ENCODE results near the gene APOBEC3A.

Gene APOBEC3A

DNA sequence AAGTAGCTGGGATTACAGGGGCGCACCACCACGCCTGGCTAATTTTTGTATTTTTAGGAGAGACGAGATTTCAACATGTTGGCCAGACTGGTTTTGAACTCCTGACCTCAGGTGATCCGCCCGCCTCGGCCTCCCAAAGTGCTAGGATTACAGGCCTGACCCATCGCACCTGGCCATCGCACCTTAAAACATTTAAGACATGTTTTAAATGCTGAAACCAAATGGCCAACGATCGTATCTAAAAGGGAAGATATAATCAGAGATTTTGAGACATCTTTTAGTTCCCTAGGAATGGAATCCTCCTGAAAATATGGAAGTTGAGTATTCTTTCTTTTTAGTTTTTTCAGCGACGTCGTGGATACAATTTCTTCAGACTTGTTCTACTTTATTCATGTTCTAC is 21.8 kb upstream of the APOBEC3A start:
- no peak overlapping the region for H3K4me3 ChIP-seq (replicated peaks; ENCODE audit: low read depth, low read length)
- DNase-seq (ENCODE audit: low read depth), result no peak
- TF ChIP-seq, protein P1, sequence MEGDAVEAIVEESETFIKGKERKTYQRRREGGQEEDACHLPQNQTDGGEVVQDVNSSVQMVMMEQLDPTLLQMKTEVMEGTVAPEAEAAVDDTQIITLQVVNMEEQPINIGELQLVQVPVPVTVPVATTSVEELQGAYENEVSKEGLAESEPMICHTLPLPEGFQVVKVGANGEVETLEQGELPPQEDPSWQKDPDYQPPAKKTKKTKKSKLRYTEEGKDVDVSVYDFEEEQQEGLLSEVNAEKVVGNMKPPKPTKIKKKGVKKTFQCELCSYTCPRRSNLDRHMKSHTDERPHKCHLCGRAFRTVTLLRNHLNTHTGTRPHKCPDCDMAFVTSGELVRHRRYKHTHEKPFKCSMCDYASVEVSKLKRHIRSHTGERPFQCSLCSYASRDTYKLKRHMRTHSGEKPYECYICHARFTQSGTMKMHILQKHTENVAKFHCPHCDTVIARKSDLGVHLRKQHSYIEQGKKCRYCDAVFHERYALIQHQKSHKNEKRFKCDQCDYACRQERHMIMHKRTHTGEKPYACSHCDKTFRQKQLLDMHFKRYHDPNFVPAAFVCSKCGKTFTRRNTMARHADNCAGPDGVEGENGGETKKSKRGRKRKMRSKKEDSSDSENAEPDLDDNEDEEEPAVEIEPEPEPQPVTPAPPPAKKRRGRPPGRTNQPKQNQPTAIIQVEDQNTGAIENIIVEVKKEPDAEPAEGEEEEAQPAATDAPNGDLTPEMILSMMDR (IDR thresholded peaks at IDR 0.05; ENCODE audit: low read length, missing control alignments), result no peak

DNA sequence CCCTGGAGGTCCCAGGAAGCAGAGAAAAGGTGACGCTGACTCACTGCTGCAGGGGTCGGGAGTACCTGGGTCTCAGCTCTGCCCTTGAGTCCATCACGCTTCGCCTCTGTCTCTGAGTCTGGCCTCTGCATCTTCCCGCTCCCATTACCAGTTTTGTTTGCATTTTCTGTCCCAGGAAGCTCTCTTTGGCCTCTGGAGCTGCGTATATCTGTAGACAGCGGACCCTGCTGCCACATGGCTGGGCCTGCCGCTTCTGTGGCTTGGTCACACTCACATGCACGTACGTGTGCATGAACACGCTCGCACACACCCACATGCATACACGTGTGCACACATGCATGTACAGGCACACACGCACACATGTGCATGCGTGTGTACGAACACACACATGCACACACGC is 20.8 kb upstream of the APOBEC3A start:
- no peak for DNase-seq (ENCODE audit: low read depth)
- H3K4me3 ChIP-seq (replicated peaks; ENCODE audit: low read depth, low read length), result no peak overlapping the region
- TF ChIP-seq, protein P1 (IDR thresholded peaks at IDR 0.05; ENCODE audit: low read length, missing control alignments), result no peak

DNA sequence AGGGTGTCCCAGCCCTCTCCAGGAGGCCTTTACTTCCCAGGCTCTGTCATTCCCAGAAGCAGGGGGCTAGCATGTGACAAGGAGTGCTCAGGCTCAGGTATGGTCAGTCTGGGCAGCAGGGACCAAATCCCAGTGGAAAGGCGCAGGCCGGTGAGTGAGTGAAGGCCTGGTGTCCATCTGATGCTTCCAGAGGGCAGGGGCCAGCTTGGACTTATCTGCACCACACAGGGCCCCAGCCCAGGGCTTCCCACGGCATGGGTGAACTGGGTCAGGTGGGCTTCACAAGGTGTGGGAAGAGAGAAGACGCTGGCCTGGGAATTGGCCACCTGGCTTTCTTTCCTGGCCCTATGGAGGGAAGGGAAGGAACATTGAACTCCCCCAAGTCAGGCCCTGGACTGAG is 20.4 kb upstream of the APOBEC3A start:
- TF ChIP-seq, protein P1 (IDR thresholded peaks at IDR 0.05; ENCODE audit: low read length, missing control alignments), result no peak
- DNase-seq (ENCODE audit: low read depth), result no peak
- H3K4me3 ChIP-seq (replicated peaks; ENCODE audit: low read depth, low read length), result no peak overlapping the region

DNA sequence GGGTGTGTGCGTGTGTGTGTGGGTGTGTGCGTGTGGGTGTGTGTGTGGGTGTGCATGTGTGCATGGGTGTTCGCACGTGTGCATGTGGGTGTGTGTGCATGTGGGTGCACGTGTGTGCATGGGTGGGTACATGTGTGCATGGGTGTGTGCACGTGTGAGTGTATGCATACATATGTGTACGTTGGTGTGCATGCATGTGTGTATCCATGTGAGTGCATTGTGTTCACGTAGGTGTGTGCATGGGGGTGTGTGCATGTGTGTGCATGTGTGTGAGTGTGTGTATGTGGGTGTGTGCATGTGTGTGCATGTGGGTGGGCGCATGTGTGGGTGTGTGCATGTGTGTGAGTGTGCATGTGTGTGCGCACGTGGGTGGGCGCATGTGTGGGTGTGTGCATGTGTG is 19.9 kb upstream of the APOBEC3A start:
- DNase-seq (ENCODE audit: low read depth), result no peak
- H3K4me3 ChIP-seq (replicated peaks; ENCODE audit: low read depth, low read length), result no peak overlapping the region
- TF ChIP-seq, protein P1 (IDR thresholded peaks at IDR 0.05; ENCODE audit: low read length, missing control alignments), result no peak

DNA sequence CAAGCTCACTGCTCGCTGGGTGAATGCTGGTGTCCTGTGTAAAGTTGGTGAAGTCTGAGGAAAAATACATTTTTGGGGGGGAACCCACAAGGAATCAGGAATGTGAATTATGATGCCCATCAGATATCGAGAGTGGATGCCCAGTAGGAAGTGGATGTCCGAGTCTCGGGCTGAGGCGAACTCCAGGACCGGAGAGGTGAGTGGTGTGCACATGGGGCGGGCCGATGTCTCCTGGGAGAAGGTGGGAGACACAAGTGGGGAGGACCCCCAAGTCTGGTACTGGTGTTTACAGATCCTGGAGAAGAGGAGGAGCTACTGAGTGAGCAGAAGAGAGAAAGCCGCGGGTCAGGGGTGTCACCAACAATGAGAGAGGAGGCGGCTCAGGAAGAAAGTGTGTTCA is 19.2 kb upstream of the APOBEC3A start:
- DNase-seq (ENCODE audit: low read depth), result no peak
- TF ChIP-seq, protein P1 (IDR thresholded peaks at IDR 0.05; ENCODE audit: low read length, missing control alignments), result no peak
- no peak overlapping the region for H3K4me3 ChIP-seq (replicated peaks; ENCODE audit: low read depth, low read length)

DNA sequence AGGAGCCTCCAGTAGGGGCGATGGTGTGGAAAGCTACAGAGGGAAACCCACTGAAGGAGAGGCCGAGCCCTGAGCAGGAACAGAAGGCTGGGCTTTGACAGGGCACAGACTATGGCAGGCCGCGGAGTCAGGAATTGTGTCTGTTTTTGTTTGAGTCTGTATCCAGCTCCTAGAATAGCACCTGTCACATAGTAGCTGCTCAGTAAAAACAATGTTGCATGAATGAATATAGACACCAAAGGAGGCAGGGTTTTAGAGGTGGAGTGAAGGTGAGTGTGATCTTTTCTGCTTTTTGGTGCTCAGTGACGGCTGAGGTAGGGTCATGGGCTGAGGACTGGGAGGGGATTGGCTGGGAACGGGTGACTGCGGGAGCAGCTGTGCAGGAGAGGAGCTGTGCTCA is 18.5 kb upstream of the APOBEC3A start:
- no peak for DNase-seq (ENCODE audit: low read depth)
- TF ChIP-seq, protein P1 (IDR thresholded peaks at IDR 0.05; ENCODE audit: low read length, missing control alignments), result no peak
- no peak overlapping the region for H3K4me3 ChIP-seq (replicated peaks; ENCODE audit: low read depth, low read length)

DNA sequence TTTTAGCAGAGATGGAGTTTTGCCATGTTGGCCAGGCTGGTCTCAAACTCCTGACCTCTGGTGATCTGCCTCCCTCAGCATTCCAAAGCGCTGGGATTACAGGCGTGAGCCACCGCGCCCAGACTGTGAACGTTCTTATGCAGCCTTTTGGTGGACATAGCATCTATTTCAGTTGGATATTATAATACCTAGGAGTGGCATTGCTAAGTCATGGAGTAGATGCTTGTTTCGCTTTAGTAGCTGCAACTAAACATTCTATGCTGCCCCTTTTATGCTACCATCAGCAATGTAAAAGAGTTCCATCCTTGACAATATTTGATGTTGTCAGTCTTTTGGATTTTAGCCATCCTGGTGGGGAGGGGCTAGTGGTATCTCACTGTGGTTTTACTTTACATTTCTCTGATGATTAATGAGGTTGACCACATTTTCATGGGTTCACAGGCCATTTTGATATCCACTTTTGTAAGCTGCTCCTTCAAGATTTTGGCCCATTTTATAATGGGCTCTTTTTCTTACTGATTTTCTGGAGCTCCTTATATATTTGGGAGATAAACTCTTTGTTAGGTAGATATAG is 16.5 kb upstream of the APOBEC3A start:
- TF ChIP-seq, protein P1 (IDR thresholded peaks at IDR 0.05; ENCODE audit: low read length, missing control alignments), result no peak
- no peak for DNase-seq (ENCODE audit: low read depth)

More for the DNA sequence above, 16.5 kb upstream of the APOBEC3A start:
- no peak overlapping the region for H3K4me3 ChIP-seq (replicated peaks; ENCODE audit: low read depth, low read length)
